GM21515 (cell line): ENCODE data around the gene PHACTR4.
"Not testable (repeated sequence)": the region's sequence is repeated elsewhere in the genome, so short reads cannot be mapped to it uniquely, and the experiment has no call there.

Experiments used
- ATAC-seq: cut with Tn5 transposase; IDR thresholded peaks from one replicate; pipeline ENCODE4 v1.9.1; 2021; ENCODE audit not compliant: unreplicated experiment

Gene PHACTR4

DNA sequence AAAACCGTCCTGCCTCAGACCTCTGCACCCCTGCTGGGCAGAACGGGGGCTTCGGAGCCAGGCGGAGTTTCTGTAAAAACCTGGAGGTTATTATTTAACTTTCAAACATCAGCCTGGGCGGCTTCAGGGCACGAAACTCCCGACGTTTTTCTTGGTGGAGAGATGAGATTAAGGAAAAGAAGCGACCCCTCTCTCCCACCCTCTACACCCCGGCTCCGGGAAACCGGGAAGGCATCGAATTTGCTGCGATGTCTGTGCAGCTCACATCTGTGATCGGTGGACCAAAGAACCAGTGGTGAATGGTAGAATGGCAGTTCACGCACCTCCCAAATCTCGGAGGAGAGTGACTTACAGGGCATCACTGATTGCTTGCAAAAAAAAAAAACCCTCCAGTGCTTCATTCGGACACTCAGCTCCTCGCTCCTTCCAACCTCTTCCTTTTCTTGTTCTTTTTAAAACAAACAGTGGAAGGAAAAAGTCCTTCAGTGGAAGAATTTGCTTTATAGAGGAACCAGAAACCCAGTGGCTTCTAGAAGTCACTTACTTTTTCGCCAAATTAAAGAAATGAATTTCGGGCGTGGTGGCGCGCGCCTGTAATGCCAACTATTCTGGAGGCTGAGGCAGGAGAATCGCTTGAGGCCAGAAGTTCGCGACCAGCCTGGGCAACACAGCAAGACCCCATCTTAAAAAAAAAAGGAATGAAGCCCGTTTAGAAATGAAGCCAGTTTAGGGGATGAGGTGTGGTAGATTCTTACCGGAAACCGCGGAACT lies 884 bp downstream of the PHACTR4 start:
- no peak for ATAC-seq

DNA sequence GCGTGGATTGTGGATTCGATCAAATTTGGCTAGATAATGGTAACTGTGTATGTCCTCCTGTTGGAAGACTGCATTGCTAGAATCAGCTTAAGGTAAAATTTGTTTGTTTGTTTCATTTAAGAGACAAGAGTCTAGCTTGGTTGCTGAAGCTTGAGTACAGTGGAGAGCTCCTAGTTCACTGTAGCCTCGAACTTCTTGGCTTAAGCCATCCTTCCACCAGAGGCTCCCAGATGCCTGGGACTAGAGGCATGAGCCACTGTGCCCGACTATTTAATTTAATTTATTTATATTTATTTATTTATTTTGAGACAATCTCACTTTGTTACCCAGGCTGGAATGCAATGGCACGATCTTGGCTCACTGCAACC lies 1.5 kb downstream of the PHACTR4 start:
- no peak for ATAC-seq

DNA sequence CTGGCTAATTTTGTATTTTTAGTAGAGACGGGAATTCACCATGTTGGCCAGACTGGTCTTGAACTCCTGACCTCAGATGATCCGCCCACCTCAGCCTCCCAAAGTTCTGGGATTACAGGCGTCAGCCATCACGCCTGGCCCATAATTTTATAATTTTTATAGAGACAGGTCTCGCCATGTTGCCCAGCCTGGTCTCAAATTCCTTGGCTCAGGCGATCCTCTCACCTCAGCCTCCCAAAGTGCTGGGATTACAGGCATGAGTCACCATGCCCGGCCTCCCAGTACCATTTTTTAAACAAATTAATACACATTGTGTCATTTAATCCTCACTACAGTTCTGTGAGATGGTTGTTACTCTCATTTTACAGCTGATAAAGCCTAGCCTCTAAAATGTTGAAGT lies 3.9 kb downstream of the PHACTR4 start:
- ATAC-seq = not testable (repeated sequence)

DNA sequence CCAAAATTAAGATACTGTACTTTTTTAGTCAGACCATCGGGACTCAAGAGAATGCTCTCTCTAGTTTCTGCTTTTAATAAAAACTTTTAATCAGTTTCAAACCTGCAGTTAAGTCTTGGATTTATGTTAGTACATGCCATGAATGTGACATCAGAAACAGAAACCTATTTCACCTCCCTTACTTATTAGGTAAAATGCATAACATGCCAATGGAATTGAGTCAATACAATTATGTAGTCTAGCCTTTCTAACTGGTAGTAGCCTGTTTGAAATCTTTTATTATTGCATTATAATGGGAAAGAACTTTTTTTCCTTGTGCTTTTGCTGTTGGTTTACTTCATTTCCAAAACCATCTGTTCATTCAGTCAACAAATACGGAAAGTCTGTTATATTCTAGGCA lies 4.8 kb downstream of the PHACTR4 start:
- ATAC-seq = no peak

DNA sequence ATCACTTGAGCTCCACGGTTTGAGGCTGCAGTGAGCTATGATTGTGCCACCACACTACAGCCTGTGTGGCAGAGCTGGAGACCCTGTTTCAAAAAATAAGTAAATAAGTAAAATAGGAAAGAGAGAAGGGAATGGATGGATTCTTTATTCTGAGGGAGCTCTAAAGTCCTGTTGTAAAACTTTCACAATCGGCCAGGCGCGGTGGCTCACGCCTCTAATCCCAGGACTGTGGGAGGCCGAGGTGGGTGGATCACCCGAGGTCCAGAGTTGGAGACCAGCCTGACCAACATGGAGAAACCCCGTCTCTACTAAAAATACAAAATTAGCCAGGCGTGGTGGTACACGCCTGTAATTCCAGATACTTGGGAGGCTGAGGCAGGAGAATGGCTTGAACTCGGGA lies 6.1 kb downstream of the PHACTR4 start:
- ATAC-seq = not testable (repeated sequence)

DNA sequence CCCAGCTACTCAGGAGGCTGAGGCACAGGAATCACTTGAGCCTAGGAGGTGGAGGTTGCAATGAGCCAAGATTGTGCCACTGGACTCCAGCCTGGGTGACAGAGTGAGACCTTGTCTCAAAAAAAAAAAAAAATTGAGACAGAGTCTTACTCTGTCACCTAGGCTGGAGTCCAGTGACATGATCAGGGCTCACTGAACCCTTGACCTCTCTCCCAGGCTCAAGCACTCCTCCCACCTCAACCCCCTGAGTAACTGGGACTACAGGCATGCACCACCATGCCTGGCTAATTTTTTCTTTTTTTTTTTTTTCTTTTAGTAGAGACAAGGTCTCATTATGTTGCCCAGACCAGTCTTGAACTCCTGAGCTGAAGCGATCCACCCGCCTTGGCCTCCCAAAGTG lies 6.7 kb downstream of the PHACTR4 start:
- not testable (repeated sequence) for ATAC-seq

DNA sequence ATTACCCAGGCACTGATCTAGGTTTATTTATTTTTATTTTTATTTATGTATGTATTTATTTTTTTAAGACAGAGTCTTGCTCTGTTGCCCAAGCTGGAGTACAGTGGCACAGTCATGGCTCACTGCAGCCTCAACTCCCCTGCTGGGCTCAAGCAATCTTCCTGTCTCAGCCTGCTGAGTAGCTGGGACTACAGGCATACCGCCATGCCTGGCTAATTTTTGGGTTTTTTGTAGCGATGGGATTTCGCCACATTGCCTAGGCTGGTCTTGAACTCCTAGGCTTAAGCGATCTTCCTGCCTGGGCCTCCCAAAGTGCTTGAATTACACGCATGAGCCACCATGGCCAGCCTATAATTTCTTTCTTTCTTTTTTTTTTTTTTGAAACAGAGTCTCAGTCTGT lies 9.4 kb downstream of the PHACTR4 start:
- ATAC-seq = no peak

DNA sequence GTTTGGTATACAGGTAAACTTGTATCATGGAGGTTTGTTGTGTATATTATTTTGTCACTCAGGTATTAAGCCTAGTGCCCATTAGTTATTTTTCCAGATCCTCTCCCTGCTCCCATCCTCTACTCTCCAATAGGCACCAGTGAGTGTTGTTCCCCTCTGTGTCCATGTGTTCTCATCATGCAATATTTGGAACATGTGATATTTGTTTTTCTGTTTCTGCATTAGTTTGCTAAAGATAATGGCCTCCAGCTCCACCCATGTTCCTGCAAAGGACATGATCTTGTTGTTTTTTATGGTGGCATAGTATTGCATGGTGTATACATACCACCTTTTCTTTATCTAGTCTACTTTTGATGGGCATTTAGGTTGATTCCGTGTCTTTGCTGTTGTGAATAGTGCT lies 10.9 kb downstream of the PHACTR4 start:
- no peak for ATAC-seq

DNA sequence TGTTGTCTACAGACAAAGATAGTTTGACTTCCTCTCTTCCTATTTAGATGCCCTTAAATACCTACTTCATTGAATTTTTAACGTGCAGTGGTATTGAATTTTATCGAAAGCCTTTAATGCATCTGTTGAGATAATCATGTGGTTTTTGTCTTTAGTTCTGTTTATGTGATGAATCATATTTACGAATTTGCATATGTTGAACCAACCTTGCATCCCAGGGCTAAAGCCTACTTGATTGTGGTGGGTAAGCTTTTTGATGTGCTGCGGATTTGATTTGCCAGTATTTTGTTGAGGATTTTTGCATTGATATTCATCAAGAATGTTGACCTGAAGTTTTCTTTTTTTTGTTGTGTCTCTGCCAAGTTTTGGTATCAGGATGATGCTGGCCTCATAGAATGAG lies 14.2 kb downstream of the PHACTR4 start:
- ATAC-seq = not testable (repeated sequence)

DNA sequence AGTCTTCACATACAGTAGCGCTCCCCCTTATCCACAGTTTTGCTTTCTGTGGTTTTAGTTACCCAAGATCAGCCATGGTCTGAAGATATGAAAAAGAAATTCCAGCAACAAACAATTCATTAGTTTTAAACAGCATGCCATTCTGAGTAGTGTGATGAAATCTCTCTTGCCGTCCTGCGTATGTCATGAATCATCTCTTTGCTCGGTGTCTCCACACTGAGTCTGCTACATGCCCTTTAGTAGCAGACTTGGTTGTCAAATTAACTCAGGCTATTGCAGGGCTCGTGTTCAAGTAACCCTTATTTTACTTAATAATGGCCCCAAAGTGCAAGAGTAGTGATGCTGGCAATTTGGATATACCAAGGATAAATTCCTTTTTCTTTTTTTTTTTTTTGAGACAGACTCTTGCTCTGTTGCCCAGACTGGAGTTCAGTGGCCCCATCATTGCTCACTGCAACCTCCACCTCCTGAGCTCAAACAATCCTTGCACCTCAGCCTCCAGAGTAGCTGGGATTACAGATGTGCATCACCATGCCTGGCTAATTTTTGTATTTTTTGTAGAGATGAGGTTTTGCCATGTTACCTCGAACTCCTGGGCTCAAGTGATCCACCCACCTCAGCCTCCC lies 22.6 kb downstream of the PHACTR4 start:
- ATAC-seq = no peak

DNA sequence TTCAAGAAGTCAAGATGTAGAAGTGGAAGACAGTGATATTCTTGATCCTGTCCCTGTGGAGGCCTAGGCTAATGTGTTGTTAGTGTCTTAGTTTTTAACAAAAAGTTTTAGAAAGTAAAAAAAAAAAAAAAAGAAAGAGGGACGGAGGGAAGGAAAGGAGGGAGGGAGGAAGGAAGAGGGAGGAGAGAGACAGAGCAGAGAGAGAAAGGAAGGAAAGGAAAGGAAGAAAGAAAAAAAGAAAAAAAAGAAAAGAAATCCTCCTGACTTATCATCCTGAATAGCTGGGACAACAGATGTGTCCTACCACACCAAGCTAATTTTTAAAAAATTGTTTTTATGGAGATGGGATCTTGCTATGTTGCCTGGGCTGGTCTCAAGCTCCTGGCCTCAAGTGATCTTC lies 24.6 kb downstream of the PHACTR4 start:
- ATAC-seq = no peak

DNA sequence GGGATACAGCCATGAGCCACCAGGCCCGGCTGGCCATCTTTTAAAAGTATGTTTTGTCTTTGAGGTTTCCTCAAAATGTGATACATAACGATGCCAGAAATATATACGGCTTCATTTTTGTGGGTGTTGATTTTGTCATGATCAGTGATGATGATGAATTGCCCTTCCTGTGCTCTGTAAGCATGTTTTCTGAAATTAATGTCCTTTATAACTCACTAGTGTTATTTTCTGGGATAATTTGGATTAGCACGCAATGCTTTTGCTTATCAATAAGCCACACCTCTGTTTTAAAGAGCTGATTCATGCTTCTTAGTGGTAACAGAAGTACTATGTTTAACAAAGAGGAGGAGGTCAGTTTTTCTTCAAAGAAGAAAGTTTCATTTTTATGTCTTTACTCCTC lies 25.6 kb downstream of the PHACTR4 start:
- no peak for ATAC-seq

DNA sequence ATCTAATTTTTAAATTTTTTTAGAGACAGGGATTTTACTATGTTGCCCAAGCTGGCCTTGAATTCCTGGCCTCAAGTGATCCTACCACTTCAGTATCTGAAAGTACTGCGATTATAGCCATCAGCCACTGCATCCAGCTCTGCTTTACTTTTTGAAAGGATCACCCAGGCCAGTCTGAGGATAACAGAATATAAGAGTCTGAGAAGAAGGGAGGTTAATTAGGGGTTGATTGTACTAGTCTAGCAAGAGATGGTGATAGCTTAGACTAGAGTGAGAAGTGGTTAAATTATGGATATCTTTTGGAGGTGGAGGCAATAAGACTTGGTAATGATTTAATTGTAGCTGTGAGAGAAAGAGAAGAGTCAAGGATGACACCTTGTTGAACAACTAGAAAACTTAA lies 32.2 kb downstream of the PHACTR4 start:
- no peak for ATAC-seq

DNA sequence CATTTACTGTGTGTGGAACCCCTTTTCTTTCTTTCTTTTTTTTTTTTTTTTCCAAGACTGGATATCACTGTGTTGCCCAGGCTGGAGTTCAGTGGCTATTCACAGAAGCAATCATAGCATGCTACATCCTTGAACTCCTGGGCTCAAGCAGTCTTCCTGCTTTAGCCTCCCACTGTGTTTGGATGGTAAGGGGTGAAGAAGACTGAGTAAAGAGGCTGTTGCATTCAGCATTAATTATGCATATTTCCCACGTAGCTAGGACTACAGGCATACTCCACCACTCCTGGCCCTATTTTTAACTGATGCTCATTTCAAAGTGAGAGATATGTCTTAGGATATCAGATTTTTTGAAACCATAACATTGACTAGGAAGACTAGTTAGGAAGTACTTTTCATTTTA lies 39.5 kb downstream of the PHACTR4 start:
- no peak for ATAC-seq

DNA sequence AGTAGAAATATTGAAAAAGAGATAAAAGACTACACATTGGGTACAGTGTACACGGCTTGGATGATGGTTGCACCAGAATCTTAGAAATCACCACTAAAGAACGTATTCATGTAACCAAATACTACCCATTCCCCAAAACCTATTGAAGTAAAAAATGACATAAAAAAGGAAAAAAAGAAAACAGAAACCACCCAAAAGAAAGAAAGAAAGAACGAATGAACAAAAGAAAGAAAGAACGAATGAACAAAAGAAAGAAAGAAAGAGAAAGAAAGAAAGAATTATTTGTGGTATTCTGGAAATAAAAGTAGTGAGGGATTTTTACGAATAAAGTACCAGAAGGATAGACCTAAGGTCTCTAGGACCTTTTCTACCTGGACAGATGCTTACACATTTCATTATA lies 42.1 kb downstream of the PHACTR4 start:
- ATAC-seq = no peak

DNA sequence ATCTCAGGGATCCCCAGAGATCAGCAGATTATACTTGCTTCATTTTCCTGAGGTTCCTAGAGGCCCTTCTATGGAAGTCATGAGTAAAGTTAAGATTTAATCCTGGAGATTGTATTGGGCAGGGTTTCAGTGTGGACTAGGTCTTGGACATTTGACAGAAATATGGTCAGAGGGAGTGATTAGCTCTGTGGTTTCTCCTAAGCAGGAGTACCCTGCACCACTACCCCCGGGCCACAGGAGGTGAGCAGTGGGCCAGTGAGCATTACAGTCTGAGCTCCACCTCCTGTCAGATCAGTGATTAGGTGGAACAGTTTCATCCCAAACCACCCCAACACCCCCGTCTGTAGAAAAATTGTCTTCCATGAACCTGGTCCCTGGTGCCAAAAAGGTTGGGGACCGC lies 43.2 kb downstream of the PHACTR4 start:
- ATAC-seq = no peak

DNA sequence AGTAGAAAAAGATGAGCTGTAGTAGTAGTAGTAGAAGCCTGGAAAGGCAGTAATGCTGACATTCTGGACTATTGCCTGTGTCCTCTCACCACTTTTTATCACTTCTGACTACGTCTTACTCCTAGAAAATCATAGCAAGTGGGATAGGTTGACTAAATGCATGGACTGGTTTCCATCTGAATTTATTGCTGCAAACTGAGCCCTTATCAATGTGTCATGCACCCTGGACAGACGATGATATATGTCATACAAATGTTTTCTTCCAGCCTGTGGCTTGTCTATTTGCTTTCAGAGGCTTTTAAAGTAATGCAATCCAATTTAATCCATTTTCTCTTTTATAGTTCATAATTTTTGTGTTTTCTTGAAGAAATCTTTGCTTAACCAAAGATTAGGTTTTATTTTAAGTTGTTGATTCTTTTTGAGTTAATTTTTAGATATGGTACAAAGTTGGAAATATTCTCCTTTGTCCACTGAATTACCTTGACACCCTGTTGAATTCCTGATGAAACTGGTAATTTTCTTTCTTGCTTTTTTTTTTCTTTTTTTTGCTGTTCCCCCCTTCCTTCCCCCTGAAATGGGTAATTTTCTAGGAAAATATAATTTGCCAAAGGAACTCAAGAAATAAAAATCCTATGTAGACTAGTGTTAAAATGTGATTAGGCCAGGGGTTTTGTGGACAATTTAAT lies 47.1 kb downstream of the PHACTR4 start:
- no peak for ATAC-seq

DNA sequence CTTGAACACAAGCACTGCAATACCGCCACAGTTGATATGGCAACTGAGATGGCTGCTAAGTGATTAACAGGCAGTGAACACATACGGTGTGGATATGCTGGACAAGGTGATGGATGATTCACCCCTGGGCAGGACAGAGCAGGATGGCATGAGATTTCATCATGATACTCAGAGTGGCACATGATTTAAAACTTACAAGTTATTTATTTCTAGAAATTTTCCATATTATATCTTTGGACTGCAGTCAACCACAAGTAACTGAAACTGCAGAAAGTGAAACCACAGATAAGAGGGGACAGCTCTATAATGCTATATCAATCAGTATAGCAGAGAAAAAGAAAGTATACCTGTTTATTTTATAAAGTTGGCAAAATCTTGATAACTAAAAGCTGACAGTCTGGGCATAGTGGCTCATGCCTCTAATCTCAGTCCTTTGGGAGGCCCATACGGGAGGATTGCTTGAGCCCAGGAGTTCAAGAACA lies 47.9 kb downstream of the PHACTR4 start:
- ATAC-seq = no peak

DNA sequence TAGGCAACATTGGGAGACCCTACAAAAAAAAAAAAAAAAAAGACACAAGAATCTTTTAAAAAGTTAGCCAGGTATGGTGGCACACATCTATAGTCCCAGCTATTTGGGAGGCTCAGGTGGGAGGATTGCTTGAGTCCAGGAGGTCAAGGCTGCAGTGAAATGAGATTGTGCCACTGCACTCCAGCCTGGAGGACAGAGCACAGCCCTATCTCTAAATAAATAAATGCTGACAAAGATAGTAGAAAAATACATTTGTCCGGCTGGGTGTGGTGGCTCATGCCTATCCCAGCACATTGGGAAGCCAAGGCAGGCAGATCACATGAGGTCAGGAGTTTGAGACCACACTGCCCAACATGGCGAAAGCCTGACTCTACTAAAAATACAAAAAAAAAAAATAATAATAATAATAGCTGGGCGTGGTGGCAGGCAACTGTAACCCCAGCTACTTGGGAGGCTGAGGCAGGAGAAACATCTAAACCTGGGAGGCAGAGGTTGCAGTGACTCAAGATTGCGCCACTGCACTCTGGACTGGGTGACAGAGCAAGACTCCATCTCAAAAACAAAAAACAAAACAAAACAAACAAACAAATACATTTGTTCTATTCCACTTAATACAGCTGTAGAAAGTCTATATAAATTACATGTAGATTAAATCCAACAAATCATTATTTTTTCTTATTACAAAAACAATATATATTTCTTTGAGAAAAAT lies 48.5 kb downstream of the PHACTR4 start:
- no peak for ATAC-seq

DNA sequence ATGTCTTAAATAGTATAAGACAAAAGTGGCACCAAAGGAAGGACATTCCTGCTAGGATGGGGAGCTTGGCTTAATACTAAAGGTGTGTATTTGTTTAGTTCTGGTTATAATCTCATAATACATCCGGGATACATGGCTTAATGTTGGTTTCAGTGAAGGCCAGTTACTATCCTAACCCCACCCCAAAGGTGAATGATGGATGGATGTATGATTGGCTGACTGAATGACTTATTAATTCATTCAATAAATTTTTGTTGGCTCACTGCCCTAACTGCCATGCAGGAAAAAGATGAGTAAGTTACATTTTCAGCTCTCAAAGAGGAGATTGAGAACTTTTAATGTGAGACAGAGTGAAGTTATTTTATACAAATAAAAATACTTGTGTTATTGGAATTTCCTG lies 52.2 kb downstream of the PHACTR4 start:
- no peak for ATAC-seq

DNA sequence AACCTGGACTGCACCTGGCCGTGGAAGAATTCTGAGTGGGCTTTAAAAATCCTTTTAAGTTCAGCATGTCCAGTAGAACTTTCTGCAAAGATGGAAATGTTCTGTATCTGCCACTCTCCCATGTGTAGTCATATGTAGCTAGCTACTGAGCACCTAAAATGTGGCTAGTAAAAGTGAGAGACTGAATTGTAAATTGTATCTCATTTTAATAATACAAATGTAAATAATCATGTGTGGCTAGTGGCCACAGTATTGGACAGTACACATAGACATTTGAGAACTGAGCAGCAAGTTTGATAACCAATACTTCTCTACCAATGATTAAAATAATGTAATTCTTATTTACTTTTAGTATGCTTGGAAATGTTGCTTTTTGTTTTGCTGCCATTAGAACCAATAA lies 57.3 kb downstream of the PHACTR4 start:
- no peak for ATAC-seq

DNA sequence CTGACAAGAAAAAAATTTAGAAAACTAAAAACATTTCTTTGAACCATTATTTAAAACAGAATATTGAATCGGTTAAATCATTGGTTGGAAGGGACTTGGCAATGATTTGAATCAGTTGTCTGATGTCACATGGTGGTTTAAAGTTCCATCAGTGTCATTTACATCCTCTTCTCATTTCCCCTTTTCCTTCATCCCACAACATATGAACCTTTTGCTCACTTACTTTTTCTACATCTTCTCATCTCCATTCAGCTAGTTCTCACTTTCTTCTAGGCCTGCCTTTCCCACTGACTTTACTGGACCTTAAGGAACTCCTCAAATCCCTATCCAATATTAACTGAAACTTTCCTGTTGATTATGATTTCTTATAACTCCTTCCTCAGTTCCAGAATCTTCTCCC lies 58.5 kb downstream of the PHACTR4 start:
- ATAC-seq = no peak
